Amniotic epithelial cell (primary cell): Measurements from ENCODE around the gene TTC12.

Experiments used
- DNase-seq: peaks from one replicate; pipeline ENCODE4 v3.0.0-alpha.2; 2010; ENCODE audit warnings: low read depth

TTC12 gene

DNA sequence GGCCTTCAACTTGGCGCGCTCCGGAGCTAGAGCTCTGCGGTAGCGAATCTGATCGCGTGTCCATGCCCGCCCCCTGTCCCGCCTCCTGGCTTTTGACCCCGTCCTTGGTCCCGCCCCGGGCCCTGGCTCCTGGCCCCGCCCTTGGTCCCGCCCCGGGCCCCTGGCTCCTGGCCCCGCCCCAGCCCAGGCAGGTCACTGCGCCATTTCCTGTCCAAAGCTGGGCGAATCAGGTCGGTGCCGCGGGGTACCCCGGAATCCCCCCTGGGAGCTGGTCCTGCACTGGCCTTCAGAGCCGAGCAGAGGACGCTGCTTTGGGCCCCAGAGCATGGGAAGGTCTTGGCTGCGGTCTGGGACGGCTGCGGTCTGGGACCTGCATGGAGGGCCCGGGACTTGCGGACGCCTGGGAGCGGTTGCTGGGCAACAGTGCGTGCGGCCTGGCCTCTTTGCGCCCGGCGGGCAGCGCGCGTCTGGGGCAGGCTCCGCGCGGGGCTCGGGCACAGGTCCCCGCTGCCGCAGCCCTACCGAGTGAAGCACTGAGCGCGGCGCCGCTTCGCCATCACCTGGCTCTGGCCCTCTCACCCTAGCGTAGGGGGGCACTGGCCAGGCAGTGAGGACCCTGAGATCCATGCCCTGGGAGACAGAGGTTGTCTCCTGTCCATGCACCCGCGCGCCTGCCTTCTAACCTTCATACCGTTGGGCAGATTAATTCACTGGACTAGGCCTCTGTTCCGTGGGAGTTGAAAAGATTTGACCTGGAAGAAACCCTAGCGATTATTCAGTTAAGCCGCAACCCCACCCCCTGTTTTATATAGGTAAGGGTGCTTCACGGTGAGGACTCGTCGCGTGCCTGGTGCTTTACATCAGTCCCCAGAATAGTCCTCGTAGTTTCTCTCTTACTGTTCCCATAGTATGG is at the start of gene TTC12:
TSS of gene TTC12 (plus strand) at position 195 of the 913 bp plus-strand sequence. CDS start 1,675 bp downstream, outside the sequence.
- peak; percentile 81 for DNase-seq

- DNase-seq, result no peak
Observed at GRCh38 chr11:113265362-113265761, 49.0 kb upstream of the TTC12 start.

GRCh38 chr11:113267493-113267892 is 46.9 kb upstream of the TTC12 start:
- DNase-seq, result no peak

GRCh38 chr11:113269096-113269495 is 45.3 kb upstream of the TTC12 start:
- DNase-seq, result no peak

GRCh38 chr11:113269636-113270035 is 44.7 kb upstream of the TTC12 start:
- DNase-seq, result no peak

GRCh38 chr11:113270080-113270479 is 44.3 kb upstream of the TTC12 start:
- no peak for DNase-seq

GRCh38 chr11:113271551-113272245 is 42.7 kb upstream of the TTC12 start:
- DNase-seq, result no peak

GRCh38 chr11:113272281-113272680 is 42.1 kb upstream of the TTC12 start:
- DNase-seq, result no peak

DNA sequence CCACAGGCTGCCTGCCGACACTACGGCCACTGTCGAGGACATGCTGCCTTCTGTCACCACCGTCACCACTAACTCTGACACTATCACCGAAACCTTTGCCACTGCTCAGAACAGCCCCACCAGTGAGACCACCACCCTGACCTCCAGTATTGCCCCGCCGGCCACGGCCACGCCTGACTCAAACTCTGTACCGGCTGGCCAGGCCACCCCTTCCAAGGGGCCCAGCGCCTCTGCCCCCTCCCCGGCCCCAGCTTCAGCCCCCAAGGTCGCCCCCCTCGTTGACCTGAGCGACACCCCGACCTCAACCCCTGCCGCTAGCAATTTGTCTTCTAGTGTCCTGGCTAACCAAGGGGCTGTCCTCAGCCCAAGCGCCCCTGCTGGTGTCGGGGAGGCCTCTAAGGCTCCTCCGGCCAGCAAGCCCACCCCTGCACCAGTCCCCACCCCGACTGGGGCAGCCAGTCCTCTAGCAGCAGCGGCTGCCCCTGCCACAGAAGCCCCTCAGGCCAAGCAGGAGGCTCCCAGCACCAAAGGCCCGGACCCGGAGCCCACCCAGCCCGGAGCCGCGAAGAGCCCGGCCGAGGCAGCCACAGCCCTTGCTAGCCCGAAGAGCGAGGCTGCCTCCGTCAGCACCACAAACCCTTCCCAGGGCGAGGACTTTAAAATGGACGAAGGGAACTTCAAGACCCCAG is 41.3 kb upstream of the TTC12 start:
- no peak for DNase-seq

DNA sequence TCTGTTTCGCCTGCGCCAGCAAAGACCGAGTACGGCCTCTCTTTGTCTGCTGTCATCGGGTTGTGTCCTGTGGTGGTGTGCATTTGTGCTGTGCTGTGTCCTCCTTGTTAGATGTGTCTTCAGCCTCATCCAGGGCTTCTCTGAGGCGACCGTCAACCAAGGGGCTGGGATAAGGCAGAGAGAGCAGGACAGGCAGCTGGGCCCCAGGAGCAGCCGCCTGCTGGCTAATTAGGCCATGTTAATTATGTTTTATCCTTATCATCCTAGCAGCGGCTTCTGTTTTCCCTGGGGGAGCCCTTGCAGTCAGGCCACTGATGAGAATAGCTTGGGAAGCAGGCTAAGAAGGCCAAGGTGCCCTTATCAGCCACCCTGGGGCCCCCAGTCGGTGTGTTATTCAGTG is 40.7 kb upstream of the TTC12 start:
- DNase-seq, result no peak

- DNase-seq, result no peak
Observed at GRCh38 chr11:113274713-113275582, 39.4 kb upstream of the TTC12 start.

DNA sequence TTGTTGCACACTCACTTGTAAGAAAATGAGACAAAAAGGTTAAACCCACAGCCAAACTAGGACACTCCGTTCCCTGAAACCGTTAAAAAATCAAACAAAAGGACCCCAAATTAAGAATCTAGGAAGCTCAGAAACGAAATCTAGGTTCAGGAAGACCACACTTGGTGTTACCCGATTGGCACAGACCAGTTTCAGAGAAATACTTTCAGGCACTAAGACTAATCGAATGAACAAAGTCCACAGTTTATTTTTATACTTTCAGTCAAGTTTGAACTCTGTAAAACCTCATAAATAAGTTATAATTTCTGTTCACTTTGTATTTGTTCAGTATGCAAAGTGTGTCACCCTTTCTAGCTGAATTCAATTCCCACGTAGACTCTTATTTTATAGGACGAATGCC is 38.8 kb upstream of the TTC12 start:
- DNase-seq, result no peak

- DNase-seq, result no peak
Observed at GRCh38 chr11:113276466-113276865, 37.9 kb upstream of the TTC12 start.

DNA sequence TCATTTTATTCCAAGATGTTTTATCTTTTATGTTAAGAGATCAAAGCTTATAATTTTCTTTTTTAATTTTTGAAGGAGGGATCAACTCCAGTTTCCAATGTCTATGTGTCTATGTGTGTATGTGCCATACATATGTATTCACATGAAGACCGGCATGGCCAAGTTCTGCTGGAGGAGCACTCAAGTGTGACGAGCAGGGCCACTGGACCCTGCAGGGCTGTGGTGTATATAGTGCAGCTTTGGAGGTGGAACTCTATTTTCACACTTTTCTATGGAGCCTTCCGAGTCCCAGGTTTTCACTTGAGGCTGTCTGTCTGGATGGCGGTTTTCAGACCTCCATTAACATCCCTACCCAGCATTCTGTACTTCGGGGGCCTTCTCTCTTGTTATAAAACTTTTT is 36.5 kb upstream of the TTC12 start:
- no peak for DNase-seq

DNA sequence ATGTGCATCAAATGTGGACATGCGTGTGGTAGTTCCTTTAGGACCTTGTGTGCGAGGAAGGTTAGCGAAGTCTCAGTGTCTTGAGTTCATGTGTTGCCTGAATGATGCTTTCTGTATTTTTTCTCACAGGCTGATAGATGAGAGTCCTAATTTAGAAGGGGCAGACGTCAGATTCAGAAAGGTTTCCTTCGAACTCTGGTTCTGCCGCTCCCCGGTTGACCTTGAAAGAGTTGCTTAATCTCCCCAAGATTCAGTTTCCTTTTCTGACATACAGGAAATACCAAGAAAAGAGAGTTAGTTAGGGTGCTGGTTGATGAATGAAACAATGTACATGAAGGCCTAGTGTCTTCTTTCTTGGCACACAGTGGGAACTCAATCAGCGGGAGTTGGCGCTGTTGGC is 35.9 kb upstream of the TTC12 start:
- no peak for DNase-seq

- no peak for DNase-seq
Observed at GRCh38 chr11:113278925-113279324, 35.5 kb upstream of the TTC12 start.

DNA sequence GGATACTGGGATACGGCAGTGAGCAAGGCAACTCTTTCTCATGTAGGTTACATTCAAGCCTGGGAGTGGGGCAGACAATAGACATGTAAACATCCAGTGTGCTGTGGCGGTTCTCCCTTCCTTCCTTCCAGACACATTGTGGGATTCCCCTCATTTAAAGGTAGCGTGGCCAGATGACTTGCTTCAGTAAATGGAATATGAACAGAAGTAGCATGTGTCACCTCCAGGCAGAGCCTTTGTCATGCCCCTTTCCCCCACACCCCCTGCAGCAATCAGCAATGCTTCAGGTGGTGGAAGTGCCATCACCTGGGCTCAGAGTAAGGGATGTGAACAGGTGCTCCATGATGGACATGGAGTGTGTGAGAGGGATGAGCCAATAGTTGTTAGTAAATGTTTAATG is 34.8 kb upstream of the TTC12 start:
- DNase-seq, result no peak

GRCh38 chr11:113281052-113281725 is 33.2 kb upstream of the TTC12 start:
- DNase-seq, result no peak

DNA sequence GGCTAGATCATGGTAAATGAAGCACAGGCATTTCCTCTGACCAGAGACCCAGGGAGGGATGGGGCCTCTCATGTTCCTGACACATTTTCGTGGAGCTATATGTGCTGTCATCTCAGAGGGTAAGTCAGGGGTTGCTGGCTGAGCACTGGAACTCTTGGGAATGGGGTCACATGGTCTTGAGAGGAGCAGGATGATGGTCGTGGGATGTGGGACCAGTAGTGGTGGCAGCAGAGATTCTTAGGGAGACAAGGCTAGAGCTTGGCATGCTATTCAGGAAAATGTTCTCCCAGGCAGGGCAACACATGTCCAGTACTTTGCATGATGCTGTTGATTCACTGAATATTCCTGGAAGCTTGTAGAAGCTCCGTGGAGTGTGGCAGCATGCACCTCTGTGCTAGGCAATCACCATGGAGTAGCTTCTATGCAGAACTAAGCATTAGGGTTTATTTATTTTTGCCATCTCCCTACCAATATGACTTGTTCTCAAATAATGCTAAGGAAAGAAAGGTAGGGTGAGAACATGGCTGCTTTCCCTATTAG is 31.4 kb upstream of the TTC12 start:
- DNase-seq, result no peak

- DNase-seq, result no peak
Observed at GRCh38 chr11:113283881-113284280, 30.5 kb upstream of the TTC12 start.

GRCh38 chr11:113286009-113286408 is 28.4 kb upstream of the TTC12 start:
- DNase-seq, result no peak
